HCT116 (cell line): ENCODE data around the gene YARS2.

Experiments
- CEBPB ChIP-seq: IDR thresholded peaks from 2 replicates; pipeline ENCODE4 v1.6.1; 2012; ENCODE audit warnings: low read depth
- CTCF ChIP-seq, 3 experiments: fragments of 200-600 bp in 1 of 3; sonication (generic) in 1 of 3; IDR thresholded peaks in 2 of 3; conservative IDR thresholded peaks in 1 of 3; 2 replicates each; pipeline ENCODE4 v1.5.1; 2012 to 2017; ENCODE audit warnings: low read depth in 2 of 3, low read length in 2 of 3, antibody characterized with exemption in 1 of 3, borderline replicate concordance in 1 of 3, control low read depth in 1 of 3, mild to moderate bottlenecking in 1 of 3, mixed read lengths in 1 of 3, mixed run types in 1 of 3, moderate library complexity in 1 of 3; ENCODE audit not compliant: insufficient read depth in 1 of 3
- EZH2 ChIP-seq: fragments of 200-600 bp; sonication (generic); IDR thresholded peaks from 2 replicates; pipeline ENCODE4 v1.6.1; 2017; ENCODE audit warnings: antibody characterized with exemption, mixed run types
- REST ChIP-seq: IDR thresholded peaks from 2 replicates; pipeline ENCODE4 v1.6.1; 2012; ENCODE audit warnings: low read depth
- SIN3A ChIP-seq: IDR thresholded peaks from 2 replicates; pipeline ENCODE4 v1.6.1; 2012; ENCODE audit warnings: low read depth
- SP1 ChIP-seq: IDR thresholded peaks from 2 replicates; pipeline ENCODE4 v1.6.1; 2012; ENCODE audit warnings: low read depth

GRCh38 chr12:32754111-32754510, 1.6 kb downstream of the YARS2 start:
- TF ChIP-seq REST (no peak), CTCF (IDR thresholded peaks at IDR 0.05 in 2 of 3, conservative IDR thresholded peaks at IDR 0.05 in 1 of 3; ENCODE audit: borderline replicate concordance in 1 of 3, insufficient read depth in 1 of 3, low read depth in 2 of 3, low read length in 2 of 3) (no peak), CEBPB (no peak), SP1 (no peak), EZH2 (no peak), SIN3A (no peak)
